ENCODE data around the gene SMARCD2. TPM values are rescaled to one million over a fixed set of nuclear protein-coding genes. Genes with fewer than 3 reads are reported as not detected.

The SMARCD2 gene
- total and polyA plus RNA-seq, 2 of the 13 experiments (the other 11 are each of a cell fraction or from before 2014, with no cell fraction given), result 122 to 150 TPM

DNA sequence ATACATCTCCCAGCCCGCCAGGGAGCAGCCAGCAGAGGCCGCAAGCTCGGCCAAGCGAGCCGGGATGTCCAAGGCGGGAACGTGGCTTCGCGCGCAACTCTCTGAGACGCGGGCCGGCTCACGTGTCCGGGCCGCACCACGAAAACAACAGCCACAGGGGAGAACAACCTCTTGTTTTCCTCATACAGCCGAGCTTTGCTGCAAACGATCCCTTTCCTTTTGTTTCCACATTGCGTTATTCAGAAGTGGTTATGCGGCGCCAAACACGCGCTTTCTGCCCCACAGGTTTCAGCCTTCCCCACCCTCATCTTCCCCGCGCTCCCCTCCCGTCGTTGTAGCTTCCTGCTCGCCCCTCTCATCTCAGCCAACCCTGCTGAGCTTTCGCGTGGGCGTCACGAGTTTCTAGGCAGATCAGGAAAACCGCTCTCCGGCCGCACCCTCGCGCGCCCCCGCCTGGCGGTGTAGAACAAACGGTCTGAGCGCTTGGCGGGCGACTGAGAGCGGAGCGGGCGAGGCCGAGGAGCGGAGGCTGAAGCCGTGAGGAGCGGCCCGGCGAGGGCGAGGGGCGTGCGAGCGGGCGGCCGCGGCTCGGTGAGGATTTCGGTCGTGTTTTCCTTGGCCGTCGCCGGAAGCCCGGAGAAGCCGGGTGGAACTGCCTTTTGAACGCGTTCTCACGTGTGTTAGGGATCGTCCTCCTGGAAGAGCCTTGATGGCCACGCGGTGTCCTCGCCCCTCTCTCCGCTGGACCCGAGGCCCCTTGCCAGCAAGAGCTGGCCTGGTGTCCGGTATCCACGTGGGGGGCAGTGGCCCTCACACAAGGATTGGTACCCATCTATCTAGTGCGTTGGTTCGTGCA, 6.6 kb upstream of the SMARCD2 start (continued):
- peak; percentile 83 for TF ChIP-seq ZHX1 (CRISPR knock-in tag; IDR thresholded peaks at IDR 0.05; ENCODE audit: low read depth)
- TF ChIP-seq NFYB (CRISPR knock-in tag; IDR thresholded peaks at IDR 0.05), result peak; percentile 68
- no peak for TF ChIP-seq ZNF629 (CRISPR knock-in tag; conservative IDR thresholded peaks at IDR 0.05)
- TF ChIP-seq MTA1 (CRISPR knock-in tag; IDR thresholded peaks at IDR 0.05; ENCODE audit: borderline replicate concordance), result 0 out of 2 replicates have a peak, but pooled peaks have one; percentile 1
- TF ChIP-seq, protein P1, sequence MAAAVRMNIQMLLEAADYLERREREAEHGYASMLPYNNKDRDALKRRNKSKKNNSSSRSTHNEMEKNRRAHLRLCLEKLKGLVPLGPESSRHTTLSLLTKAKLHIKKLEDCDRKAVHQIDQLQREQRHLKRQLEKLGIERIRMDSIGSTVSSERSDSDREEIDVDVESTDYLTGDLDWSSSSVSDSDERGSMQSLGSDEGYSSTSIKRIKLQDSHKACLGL (CRISPR knock-in tag; IDR thresholded peaks at IDR 0.05), result no peak
- no peak for TF ChIP-seq TBX2 (CRISPR knock-in tag; IDR thresholded peaks at IDR 0.05; ENCODE audit: borderline replicate concordance)
- no peak for TF ChIP-seq ZNF605 (CRISPR knock-in tag; IDR thresholded peaks at IDR 0.05)
- TF ChIP-seq ZNF746 (CRISPR knock-in tag; IDR thresholded peaks at IDR 0.05), result no peak
- TF ChIP-seq ZNF225 (CRISPR knock-in tag; IDR thresholded peaks at IDR 0.05), result no peak
- no peak for TF ChIP-seq CEBPZ (IDR thresholded peaks at IDR 0.05; ENCODE audit: low read length)
- no peak for TF ChIP-seq JARID2 (CRISPR knock-in tag; IDR thresholded peaks at IDR 0.05; ENCODE audit: insufficient replicate concordance)
- no peak for TF ChIP-seq LRRFIP1 (CRISPR knock-in tag; conservative IDR thresholded peaks at IDR 0.05)
- TF ChIP-seq SAFB2 (CRISPR knock-in tag; IDR thresholded peaks at IDR 0.05; ENCODE audit: borderline replicate concordance, low read depth), result no peak
- no peak for TF ChIP-seq ZNF17 (CRISPR knock-in tag; IDR thresholded peaks at IDR 0.05)
- TF ChIP-seq SP4 (CRISPR knock-in tag; IDR thresholded peaks at IDR 0.05), result 0 out of 2 replicates have a peak, but pooled peaks have one; percentile 30
- no peak for TF ChIP-seq ZMAT3 (CRISPR knock-in tag; conservative IDR thresholded peaks at IDR 0.05)
- TF ChIP-seq, protein P2, sequence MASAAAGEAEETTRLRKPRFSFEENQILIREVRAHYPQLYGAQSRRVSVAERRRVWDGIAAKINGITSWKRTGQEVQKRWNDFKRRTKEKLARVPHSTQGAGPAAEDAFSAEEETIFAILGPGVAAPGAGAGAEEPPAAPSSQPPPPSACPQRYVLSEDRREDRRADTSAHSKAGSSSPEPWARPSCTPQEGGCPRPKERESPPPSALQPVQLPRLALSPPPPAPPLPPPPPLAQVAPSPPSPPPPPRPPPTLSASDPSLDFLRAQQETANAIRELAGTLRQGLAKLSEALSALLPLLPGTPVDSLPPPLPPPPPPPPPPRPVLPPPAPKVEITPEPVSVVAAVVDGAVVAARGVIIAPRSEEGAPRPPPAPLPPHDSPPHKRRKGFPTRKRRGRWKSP (CRISPR knock-in tag; IDR thresholded peaks at IDR 0.05), result no peak
